Measurements from ENCODE around the gene PLK2. TPM values are rescaled to one million over a fixed set of nuclear protein-coding genes. Genes with fewer than 3 reads are reported as not detected.

PLK2 gene
- total RNA-seq, 1 donor from 2014 or later: 15.0 TPM

DNA sequence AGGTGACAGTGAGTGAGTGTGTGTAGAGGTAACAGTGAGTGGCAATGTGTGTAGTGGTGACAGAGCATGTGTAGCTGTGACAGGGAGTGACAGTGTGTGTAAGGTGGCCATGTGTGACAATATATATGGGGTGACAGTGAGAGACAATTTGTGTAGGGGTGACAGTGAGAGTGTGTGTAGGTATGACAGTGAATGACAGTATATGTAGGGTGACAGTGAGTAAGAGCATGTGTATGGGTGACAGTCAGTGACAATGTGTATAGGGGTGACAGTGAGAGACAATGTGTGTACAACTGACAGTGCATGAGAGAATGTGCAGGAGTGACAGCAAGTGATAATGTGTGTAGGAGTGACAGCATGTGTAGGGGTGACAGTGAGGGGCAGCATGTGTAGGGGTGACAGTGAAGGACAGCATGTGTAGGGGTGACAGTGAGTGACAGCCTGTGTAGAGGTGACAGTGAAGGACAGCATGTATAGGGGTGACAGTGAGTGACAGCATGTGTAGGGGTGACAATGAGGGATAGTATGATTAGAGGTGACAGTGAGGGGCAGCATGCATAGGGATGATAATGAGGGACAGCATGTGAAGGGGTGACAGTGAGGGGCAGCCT, 21.3 kb upstream of the PLK2 start:
- Mint-ChIP-seq H3K9me3 (no peaks in the 10 kb centered on the region), H3K4me1 (no peaks in the 10 kb centered on the region), H3K4me3 (no peak overlapping the region), H3K36me3 (ENCODE audit: low read depth) (no peaks in the 10 kb centered on the region), H3K27ac (ENCODE audit: unreplicated experiment) (no peak overlapping the region), H3K27me3 (ENCODE audit: low read depth) (no peaks in the 10 kb centered on the region)
- no peak for DNase-seq (ENCODE audit: low read depth, low spot score)
- TF ChIP-seq, protein P1, sequence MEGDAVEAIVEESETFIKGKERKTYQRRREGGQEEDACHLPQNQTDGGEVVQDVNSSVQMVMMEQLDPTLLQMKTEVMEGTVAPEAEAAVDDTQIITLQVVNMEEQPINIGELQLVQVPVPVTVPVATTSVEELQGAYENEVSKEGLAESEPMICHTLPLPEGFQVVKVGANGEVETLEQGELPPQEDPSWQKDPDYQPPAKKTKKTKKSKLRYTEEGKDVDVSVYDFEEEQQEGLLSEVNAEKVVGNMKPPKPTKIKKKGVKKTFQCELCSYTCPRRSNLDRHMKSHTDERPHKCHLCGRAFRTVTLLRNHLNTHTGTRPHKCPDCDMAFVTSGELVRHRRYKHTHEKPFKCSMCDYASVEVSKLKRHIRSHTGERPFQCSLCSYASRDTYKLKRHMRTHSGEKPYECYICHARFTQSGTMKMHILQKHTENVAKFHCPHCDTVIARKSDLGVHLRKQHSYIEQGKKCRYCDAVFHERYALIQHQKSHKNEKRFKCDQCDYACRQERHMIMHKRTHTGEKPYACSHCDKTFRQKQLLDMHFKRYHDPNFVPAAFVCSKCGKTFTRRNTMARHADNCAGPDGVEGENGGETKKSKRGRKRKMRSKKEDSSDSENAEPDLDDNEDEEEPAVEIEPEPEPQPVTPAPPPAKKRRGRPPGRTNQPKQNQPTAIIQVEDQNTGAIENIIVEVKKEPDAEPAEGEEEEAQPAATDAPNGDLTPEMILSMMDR (conservative IDR thresholded peaks at IDR 0.05): no peak

DNA sequence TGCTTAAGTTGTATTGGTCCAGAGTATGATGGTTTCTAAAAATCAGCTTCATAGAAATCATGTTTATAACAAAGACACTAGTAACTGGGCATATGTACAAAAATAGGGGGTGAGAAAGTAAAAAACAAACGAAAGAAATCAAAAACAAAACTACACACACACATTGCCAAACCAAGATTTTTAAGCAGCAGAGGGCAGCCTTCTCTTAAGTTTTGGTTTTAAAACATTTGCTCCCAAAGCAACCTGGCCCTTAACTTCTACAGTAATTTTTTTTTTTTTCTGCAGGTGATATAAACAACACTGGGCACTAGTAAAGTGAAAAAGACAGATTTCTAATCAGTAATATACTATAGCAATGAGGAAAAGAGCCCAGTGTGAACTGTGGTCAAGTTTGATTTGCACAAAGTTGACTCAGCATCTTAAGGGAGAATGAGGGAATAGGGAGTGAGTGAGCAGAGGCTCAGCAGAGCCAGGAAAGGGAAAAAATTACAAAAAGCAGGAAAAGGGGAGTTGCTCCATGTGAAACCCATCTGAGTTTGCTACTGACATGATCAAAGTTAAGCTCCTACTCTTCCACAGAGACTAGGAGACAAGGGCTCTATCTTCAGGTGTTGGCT, 18.0 kb upstream of the PLK2 start:
- H3K36me3 Mint-ChIP-seq (ENCODE audit: low read depth): peaks cover 9% of the 10 kb centered on the region
- no peaks in the 10 kb centered on the region for H3K27me3 Mint-ChIP-seq (ENCODE audit: low read depth)
- no peak for DNase-seq (ENCODE audit: low read depth, low spot score)
- no peak overlapping the region for H3K4me3 Mint-ChIP-seq
- H3K27ac Mint-ChIP-seq (ENCODE audit: unreplicated experiment): no peak overlapping the region
- TF ChIP-seq, protein P1 (conservative IDR thresholded peaks at IDR 0.05): no peak
- H3K9me3 Mint-ChIP-seq: peaks cover 8% of the 10 kb centered on the region
- no peaks in the 10 kb centered on the region for H3K4me1 Mint-ChIP-seq

DNA sequence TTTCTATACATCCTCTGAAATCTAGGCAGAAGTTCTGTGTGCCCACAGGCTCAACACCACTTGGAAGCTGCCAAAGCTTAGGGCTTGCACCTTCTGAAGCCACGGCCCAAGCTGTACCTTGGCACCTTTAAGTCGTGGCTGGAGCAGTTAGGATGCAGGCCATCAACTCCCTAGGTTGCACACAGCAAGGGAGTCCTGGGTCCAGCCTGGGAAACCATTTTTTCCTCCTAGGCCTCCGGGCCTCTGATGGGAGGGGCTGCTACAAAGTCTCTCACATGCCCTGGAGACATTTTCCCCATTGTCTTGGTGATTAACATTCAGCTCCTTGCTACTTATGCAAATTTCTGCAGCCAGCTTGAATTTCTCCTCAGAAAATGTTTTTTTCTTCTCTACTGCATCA, 15.5 kb upstream of the PLK2 start:
- Mint-ChIP-seq H3K4me3 (no peak overlapping the region), H3K27ac (ENCODE audit: unreplicated experiment) (no peak overlapping the region), H3K9me3 (peaks cover 8% of the 10 kb centered on the region), H3K4me1 (no peaks in the 10 kb centered on the region), H3K36me3 (ENCODE audit: low read depth) (peaks cover 9% of the 10 kb centered on the region), H3K27me3 (ENCODE audit: low read depth) (no peaks in the 10 kb centered on the region)
- TF ChIP-seq, protein P1 (conservative IDR thresholded peaks at IDR 0.05): no peak
- no peak for DNase-seq (ENCODE audit: low read depth, low spot score)

DNA sequence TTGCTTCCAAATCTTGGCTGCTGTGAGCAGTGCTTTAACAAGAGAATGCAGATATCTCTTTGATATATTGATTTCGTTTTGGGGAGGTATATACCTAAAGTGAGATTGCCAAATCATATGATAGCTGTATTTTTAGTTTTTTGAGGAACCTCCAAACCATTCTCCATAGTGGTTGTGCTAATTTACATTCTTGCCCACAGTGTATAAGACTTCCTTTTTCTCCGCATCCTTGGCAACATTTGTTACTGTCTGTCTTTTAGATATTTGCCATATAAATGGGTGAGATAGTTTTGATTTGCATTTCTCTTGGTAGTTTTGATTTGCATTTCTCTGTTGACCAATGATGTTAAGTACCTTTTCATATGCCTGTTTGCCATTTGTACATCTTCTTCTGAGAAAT, 10.0 kb upstream of the PLK2 start:
- Mint-ChIP-seq H3K27ac (ENCODE audit: unreplicated experiment) (no peak overlapping the region), H3K36me3 (ENCODE audit: low read depth) (peaks cover 3% of the 10 kb centered on the region), H3K9me3 (peaks cover 3% of the 10 kb centered on the region), H3K27me3 (ENCODE audit: low read depth) (no peaks in the 10 kb centered on the region), H3K4me1 (peaks cover 7% of the 10 kb centered on the region), H3K4me3 (no peak overlapping the region)
- DNase-seq (ENCODE audit: low read depth, low spot score): no peak
- TF ChIP-seq, protein P1 (conservative IDR thresholded peaks at IDR 0.05): no peak

DNA sequence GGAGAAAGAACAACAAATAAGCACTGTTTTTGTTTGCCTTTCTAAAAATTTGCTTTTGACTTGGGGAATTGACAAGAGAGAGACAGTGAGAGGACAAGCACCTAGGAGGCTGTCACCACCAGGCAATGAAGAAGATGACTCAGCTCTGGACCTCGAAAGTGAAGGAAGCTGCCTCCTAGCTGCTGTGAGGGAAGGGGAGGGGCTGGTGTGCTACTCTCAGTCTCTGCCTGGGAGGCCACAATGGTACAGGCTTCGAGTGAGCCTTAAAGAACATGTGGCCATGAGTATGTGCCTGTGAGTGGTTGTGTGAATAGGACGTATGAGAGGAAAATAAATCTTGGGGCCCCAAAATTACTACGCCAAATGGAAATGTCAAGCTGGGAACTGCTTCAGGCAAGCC, 7.1 kb upstream of the PLK2 start:
- no peak for DNase-seq (ENCODE audit: low read depth, low spot score)
- no peak overlapping the region for H3K27ac Mint-ChIP-seq (ENCODE audit: unreplicated experiment)
- H3K4me3 Mint-ChIP-seq: no peak overlapping the region
- no peaks in the 10 kb centered on the region for H3K36me3 Mint-ChIP-seq (ENCODE audit: low read depth)
- TF ChIP-seq, protein P1 (conservative IDR thresholded peaks at IDR 0.05): no peak
- H3K9me3 Mint-ChIP-seq: no peaks in the 10 kb centered on the region
- no peaks in the 10 kb centered on the region for H3K27me3 Mint-ChIP-seq (ENCODE audit: low read depth)
- H3K4me1 Mint-ChIP-seq: peaks cover 16% of the 10 kb centered on the region

All from neural crest cell (in vitro differentiated cells).